Measurements from ENCODE around the gene RNU4-1. TPM values are rescaled to one million over a fixed set of nuclear protein-coding genes. Genes with fewer than 3 reads are reported as not detected.
A peak's percentile ranks its signal among the peaks of the same experiment; 100 is the strongest.
"Not testable (repeated sequence)": the region's sequence is repeated elsewhere in the genome, so short reads cannot be mapped to it uniquely, and the experiment has no call there.

The RNU4-1 gene
- total and polyA plus RNA-seq, 2 donors (not counting 3 experiments of a cell fraction or from before 2014, with no cell fraction given): under 0.01 to 2,141 TPM

- BruUV-seq (replicated peaks); H3K27me3 ChIP-seq (ENCODE audit: control insufficient read depth in 2 of 2, insufficient read depth in 2 of 2, low read length in 2 of 2); H3K4me3 ChIP-seq (replicated peaks in 1 of 3; ENCODE audit: insufficient read depth in 1 of 3, low read depth in 1 of 3, low read length in 3 of 3); H3K9me3 ChIP-seq (replicated peaks; ENCODE audit: control insufficient read depth, insufficient read depth, low read length); H3K9me1 ChIP-seq (replicated peaks; ENCODE audit: control insufficient read depth, extremely low read depth, insufficient read depth, low read length); H3K79me2 ChIP-seq (ENCODE audit: control insufficient read depth, insufficient read depth, low read length); H3K4me2 ChIP-seq (ENCODE audit: insufficient read depth, low read length); H3K4me1 ChIP-seq (ENCODE audit: control insufficient read depth, extremely low read depth, insufficient read depth, low read length); H2AFZ ChIP-seq (ENCODE audit: low read depth, low read length); H3K27ac ChIP-seq (ENCODE audit: insufficient read depth, low read depth, low read length); H3K9ac ChIP-seq (replicated peaks; ENCODE audit: extremely low read depth, insufficient read depth, low read length); H4K20me1 ChIP-seq (replicated peaks; ENCODE audit: control insufficient read depth, extremely low read depth, insufficient read depth, low read length); H3K36me3 ChIP-seq (ENCODE audit: control insufficient read depth in 2 of 2, extremely low read depth in 1 of 2, insufficient read depth in 2 of 2, low read length in 2 of 2); dilution Hi-C loops (cut with MboI; ENCODE audit: extremely low pct_ligation_motif_present, low sequenced_read_pairs): not testable (repeated sequence)
- FAIRE-seq (peak; percentile 91), DNase-seq (ENCODE audit: low read depth, low spot score) (peak; percentile 30)
- ChIA-PET CTCF (interaction anchor here (0.7 to 2.1 kb wide), 2 partner anchors 12 to 94 kb away, joined by 3 to 6 read pairs; no protein-coding TSS in a partner anchor), POLR2A (interaction anchor here (0.6 kb wide), 1 partner anchor 125 kb away, joined by 6 read pairs; no protein-coding TSS in a partner anchor)
- TF ChIP-seq CTCF (IDR thresholded peaks at IDR 0.05; ENCODE audit: extremely low read depth in 1 of 2, insufficient read depth in 1 of 2, low read depth in 1 of 2, low read length in 2 of 2): peak; percentile 44 to 62
- intact Hi-C loops (cut with micrococcal nuclease): loop anchor here (2.0 kb wide), 1 partner anchor 95 kb away; no protein-coding TSS in a partner anchor
These were observed 42.4 kb upstream of the RNU4-1 start for GRCh38 chr12:120335447-120335846.

GRCh38 chr12:120332523-120332922 is 39.5 kb upstream of the RNU4-1 start:
- intact Hi-C loops (cut with micrococcal nuclease) (no loop called here), dilution Hi-C loops (cut with MboI; ENCODE audit: extremely low pct_ligation_motif_present, low sequenced_read_pairs) (no loop called here)
- TF ChIP-seq POLR2AphosphoS5 (IDR thresholded peaks at IDR 0.05; ENCODE audit: insufficient read depth, low read depth, low read length): no peak
- no peak for TF ChIP-seq EZH2 (IDR thresholded peaks at IDR 0.05; ENCODE audit: borderline replicate concordance, low read depth, low read length, severe bottlenecking)
- no peak for TF ChIP-seq MAX (IDR thresholded peaks at IDR 0.05; ENCODE audit: insufficient read depth, insufficient read length)
- no peak for TF ChIP-seq MYC (IDR thresholded peaks at IDR 0.05; ENCODE audit: low read depth, low read length)
- TF ChIP-seq JUN (IDR thresholded peaks at IDR 0.05; ENCODE audit: borderline replicate concordance, insufficient read depth, insufficient read length, low read depth): no peak
- no peak for TF ChIP-seq POLR2A (IDR thresholded peaks at IDR 0.05; ENCODE audit: low read depth, low read length)
- no peak for TF ChIP-seq FOS (IDR thresholded peaks at IDR 0.05; ENCODE audit: borderline replicate concordance, insufficient read depth, low read length)
- no peak for TF ChIP-seq GATA2 (IDR thresholded peaks at IDR 0.05; ENCODE audit: insufficient read depth, insufficient read length, low read depth, low read length)
- FAIRE-seq (no peak), DNase-seq (ENCODE audit: low read depth, low spot score) (no peak)
- no peak overlapping the region for H3K27ac ChIP-seq (ENCODE audit: insufficient read depth, low read depth, low read length)
- H3K79me2 ChIP-seq (ENCODE audit: control insufficient read depth, insufficient read depth, low read length): no peaks in the 10 kb centered on the region
- no TSS peak for BruUV-seq (replicated peaks)
- H3K9me3 ChIP-seq (replicated peaks; ENCODE audit: control insufficient read depth, insufficient read depth, low read length): no peaks in the 10 kb centered on the region
- no peak overlapping the region for H2AFZ ChIP-seq (ENCODE audit: low read depth, low read length)
- no peaks in the 10 kb centered on the region for H3K27me3 ChIP-seq (ENCODE audit: control insufficient read depth in 2 of 2, insufficient read depth in 2 of 2, low read length in 2 of 2)
- H3K4me3 ChIP-seq (replicated peaks in 1 of 3; ENCODE audit: insufficient read depth in 1 of 3, low read depth in 1 of 3, low read length in 3 of 3): no peak overlapping the region
- no peak overlapping the region for H3K9ac ChIP-seq (replicated peaks; ENCODE audit: extremely low read depth, insufficient read depth, low read length)
- H3K4me1 ChIP-seq (ENCODE audit: control insufficient read depth, extremely low read depth, insufficient read depth, low read length): no peaks in the 10 kb centered on the region
- no peaks in the 10 kb centered on the region for H3K9me1 ChIP-seq (replicated peaks; ENCODE audit: control insufficient read depth, extremely low read depth, insufficient read depth, low read length)
- H3K4me2 ChIP-seq (ENCODE audit: insufficient read depth, low read length): no peak overlapping the region
- H4K20me1 ChIP-seq (replicated peaks; ENCODE audit: control insufficient read depth, extremely low read depth, insufficient read depth, low read length): no peaks in the 10 kb centered on the region
- CTCF ChIA-PET: no interaction called here
- POLR2A ChIA-PET: no interaction called here
- no peaks in the 10 kb centered on the region for H3K36me3 ChIP-seq (ENCODE audit: control insufficient read depth in 2 of 2, extremely low read depth in 1 of 2, insufficient read depth in 2 of 2, low read length in 2 of 2)
